KMS-11 (cell line): ENCODE results near the gene CIAO2B.

Source experiments
- H2AFZ ChIP-seq: fragments of 200-600 bp; sonication (generic); 2 replicates; pipeline ENCODE4 v1.6.1; 2016; ENCODE audit warnings: antibody characterized with exemption, mixed run types, low read depth
- H3K27ac ChIP-seq: fragments of 200-600 bp; sonication (generic); 2 replicates; pipeline ENCODE4 v1.6.1; 2016; ENCODE audit warnings: mild to moderate bottlenecking, mixed run types
- H3K27me3 ChIP-seq: fragments of 200-600 bp; sonication (generic); 2 replicates; pipeline ENCODE4 v1.6.1; 2017; ENCODE audit warnings: mild to moderate bottlenecking, low read depth, mixed run types, moderate library complexity; ENCODE audit not compliant: insufficient read depth
- H3K36me3 ChIP-seq: fragments of 200-600 bp; sonication (generic); 2 replicates; pipeline ENCODE4 v1.6.1; 2017; ENCODE audit warnings: mild to moderate bottlenecking, mixed run types; ENCODE audit not compliant: insufficient read depth
- H3K4me1 ChIP-seq: fragments of 200-600 bp; sonication (generic); 2 replicates; pipeline ENCODE4 v1.6.1; 2016; ENCODE audit warnings: mild to moderate bottlenecking, low read depth, mixed run types; ENCODE audit not compliant: poor library complexity, severe bottlenecking
- H3K4me2 ChIP-seq: fragments of 200-600 bp; sonication (generic); 2 replicates; pipeline ENCODE4 v1.7.0; 2016; ENCODE audit warnings: mild to moderate bottlenecking, mixed run types
- H3K4me3 ChIP-seq: fragments of 200-600 bp; sonication (generic); IDR thresholded peaks from 2 replicates; pipeline ENCODE4 v1.6.1; 2017; ENCODE audit warnings: low read depth, low read length, mixed read lengths; ENCODE audit not compliant: insufficient read depth
- H3K79me2 ChIP-seq: fragments of 200-600 bp; sonication (generic); 2 replicates; pipeline ENCODE4 v1.6.1; 2016; ENCODE audit warnings: low read depth, mixed run types; ENCODE audit not compliant: insufficient read depth
- H3K9ac ChIP-seq: fragments of 200-600 bp; sonication (generic); 2 replicates; pipeline ENCODE4 v1.6.1; 2016; ENCODE audit warnings: mild to moderate bottlenecking, mixed run types
- H4K20me1 ChIP-seq: fragments of 200-600 bp; sonication (generic); 2 replicates; pipeline ENCODE4 v1.6.1; 2016; ENCODE audit warnings: mild to moderate bottlenecking, mixed run types; ENCODE audit not compliant: insufficient read depth
- CTCF ChIP-seq: fragments of 200-600 bp; sonication (generic); conservative IDR thresholded peaks from 2 replicates; pipeline ENCODE4 v1.6.1; 2017; ENCODE audit warnings: low read depth, mild to moderate bottlenecking, antibody characterized with exemption, low read length, moderate library complexity, mixed read lengths

Gene CIAO2B

GRCh38 chr16:66961914-66962313 lies 27.7 kb upstream of the CIAO2B start:
- H3K4me3 ChIP-seq = no peak overlapping the region

GRCh38 chr16:66961065-66961744 lies 27.0 kb upstream of the CIAO2B start, which contains the start of gene CES3:
CES3 (plus strand) TSS chr16:66961266; CDS start chr16:66961308, 42 bp downstream.
- Histone ChIP-seq H3K9ac (no peak within 1 kb of the TSS), H3K4me1 (peaks cover 3% of the 10 kb centered on the region), H3K36me3 (no peaks in the 10 kb centered on the region), H3K79me2 (no peaks in the 10 kb centered on the region), H3K4me2 (peak within 1 kb of the TSS; percentile 68), H2AFZ (peak within 1 kb of the TSS; percentile 82), H4K20me1 (no peaks in the 10 kb centered on the region), H3K27me3 (no peaks in the 10 kb centered on the region), H3K27ac (no peak within 1 kb of the TSS), H3K4me3 (no peak within 1 kb of the TSS)
- TF ChIP-seq CTCF = peak; percentile 91

More at GRCh38 chr16:66961914-66962313, 27.7 kb upstream of the CIAO2B start:
- Histone ChIP-seq H3K9ac (no peak overlapping the region), H3K27me3 (no peaks in the 10 kb centered on the region), H4K20me1 (no peaks in the 10 kb centered on the region), H3K36me3 (no peaks in the 10 kb centered on the region), H3K27ac (no peak overlapping the region), H3K4me1 (peaks cover 3% of the 10 kb centered on the region), H2AFZ (no peak overlapping the region), H3K79me2 (no peaks in the 10 kb centered on the region), H3K4me2 (no peak overlapping the region)
- no peak for TF ChIP-seq CTCF

GRCh38 chr16:66960270-66960669 lies 26.1 kb upstream of the CIAO2B start:
- Histone ChIP-seq H2AFZ (no peak overlapping the region), H3K9ac (no peak overlapping the region), H3K4me2 (no peak overlapping the region), H3K4me3 (no peak overlapping the region), H3K4me1 (peaks cover 3% of the 10 kb centered on the region), H3K27ac (no peak overlapping the region), H3K27me3 (no peaks in the 10 kb centered on the region), H3K79me2 (no peaks in the 10 kb centered on the region), H4K20me1 (no peaks in the 10 kb centered on the region), H3K36me3 (no peaks in the 10 kb centered on the region)
- no peak for TF ChIP-seq CTCF

GRCh38 chr16:66959704-66960161 lies 25.5 kb upstream of the CIAO2B start:
- Histone ChIP-seq H3K79me2 (no peaks in the 10 kb centered on the region), H4K20me1 (no peaks in the 10 kb centered on the region), H3K27ac (no peak overlapping the region), H3K4me1 (peaks cover 3% of the 10 kb centered on the region), H3K4me2 (no peak overlapping the region), H3K36me3 (no peaks in the 10 kb centered on the region), H3K27me3 (no peaks in the 10 kb centered on the region), H3K9ac (no peak overlapping the region), H3K4me3 (no peak overlapping the region), H2AFZ (no peak overlapping the region; the same call in 1 of the 2 replicates)
- TF ChIP-seq CTCF = no peak
